ENCODE results near the gene GUCA2B. TPM values are rescaled to one million over a fixed set of nuclear protein-coding genes. Genes with fewer than 3 reads are reported as not detected.

Gene GUCA2B
- total RNA-seq (not detected), polyA plus RNA-seq (not detected)
- long read RNA-seq, donor 1, result 0 reads
- long read RNA-seq, donor 2, result 0 reads
- long read RNA-seq, donor 3, result 0 reads
- long read RNA-seq, donor 4, result 0 reads

- Histone ChIP-seq H3K27ac (ENCODE audit: low read length) (no peak within 1 kb of the TSS), H3K4me3 (ENCODE audit: low read length) (no peak within 1 kb of the TSS), H3K4me1 (ENCODE audit: control insufficient read depth, insufficient read depth, low read length) (no peaks in the 10 kb centered on the region), H3K27me3 (ENCODE audit: control insufficient read depth, insufficient read depth) (no peaks in the 10 kb centered on the region), H3K9me3 (ENCODE audit: control insufficient read depth, low read length) (no peaks in the 10 kb centered on the region)
- no peak for DNase-seq
- 82% methylated on average over 12 of the region's 12 CpGs for WGBS
- no peak for ATAC-seq
- intact Hi-C loops (cut with DNase I), result no loop called here
These were observed at the start of gene GUCA2B for GRCh38 chr1:42152907-42153600. Gene GUCA2B (plus strand): TSS chr1:42153410. CDS start chr1:42153451, 41 bp downstream.

GRCh38 chr1:42105025-42105424, 48.2 kb upstream of the GUCA2B start:
- no peaks in the 10 kb centered on the region for H3K9me3 ChIP-seq (ENCODE audit: control insufficient read depth, low read length)
- no peaks in the 10 kb centered on the region for H3K27me3 ChIP-seq (ENCODE audit: control insufficient read depth, insufficient read depth)
- intact Hi-C loops (cut with DNase I), result no loop called here
- WGBS, result 88% methylated on average over 1 of the region's 1 CpG
- H3K4me1 ChIP-seq (ENCODE audit: control insufficient read depth, insufficient read depth, low read length), result no peaks in the 10 kb centered on the region
- H3K4me3 ChIP-seq (ENCODE audit: low read length), result no peak overlapping the region
- DNase-seq, result no peak
- no peak for ATAC-seq
- H3K27ac ChIP-seq (ENCODE audit: low read length), result no peak overlapping the region

DNA sequence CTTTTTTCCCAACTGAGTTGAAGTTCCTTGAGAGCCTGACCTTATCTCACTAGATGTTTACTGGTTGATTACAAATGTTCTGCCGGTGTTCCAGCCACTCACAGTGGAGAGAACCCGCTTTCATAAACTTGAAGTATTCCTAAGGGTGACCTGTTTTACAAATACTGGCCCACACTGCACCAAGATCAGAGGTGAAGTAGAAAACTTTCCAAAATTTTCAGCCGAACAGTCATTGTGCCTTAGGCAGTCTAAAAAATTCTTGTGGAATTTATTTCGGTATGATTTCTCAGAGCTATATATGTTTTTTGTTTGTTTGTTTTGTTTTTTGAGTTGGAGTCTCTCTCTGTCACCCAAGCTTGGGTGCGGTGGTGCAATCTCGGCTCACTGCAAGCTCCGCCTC, 44.9 kb upstream of the GUCA2B start:
- ATAC-seq (no peak), DNase-seq (no peak)
- no peak overlapping the region for H3K27ac ChIP-seq (ENCODE audit: low read length)
- no peaks in the 10 kb centered on the region for H3K4me1 ChIP-seq (ENCODE audit: control insufficient read depth, insufficient read depth, low read length)
- H3K9me3 ChIP-seq (ENCODE audit: control insufficient read depth, low read length), result no peaks in the 10 kb centered on the region
- H3K27me3 ChIP-seq (ENCODE audit: control insufficient read depth, insufficient read depth), result no peaks in the 10 kb centered on the region
- H3K4me3 ChIP-seq (ENCODE audit: low read length), result no peak overlapping the region
- 82% methylated on average over 7 of the region's 7 CpGs for WGBS
- intact Hi-C loops (cut with DNase I), result no loop called here

GRCh38 chr1:42109600-42109999, 43.6 kb upstream of the GUCA2B start:
- no peaks in the 10 kb centered on the region for H3K4me1 ChIP-seq (ENCODE audit: control insufficient read depth, insufficient read depth, low read length)
- intact Hi-C loops (cut with DNase I), result no loop called here
- H3K9me3 ChIP-seq (ENCODE audit: control insufficient read depth, low read length), result no peaks in the 10 kb centered on the region
- no peak overlapping the region for H3K27ac ChIP-seq (ENCODE audit: low read length)
- WGBS, result 78% methylated on average over 3 of the region's 3 CpGs
- DNase-seq, result no peak
- no peaks in the 10 kb centered on the region for H3K27me3 ChIP-seq (ENCODE audit: control insufficient read depth, insufficient read depth)
- ATAC-seq, result no peak
- H3K4me3 ChIP-seq (ENCODE audit: low read length), result no peak overlapping the region

GRCh38 chr1:42114229-42114628, 39.0 kb upstream of the GUCA2B start:
- H3K27ac ChIP-seq (ENCODE audit: low read length), result no peak overlapping the region
- intact Hi-C loops (cut with DNase I), result no loop called here
- H3K4me1 ChIP-seq (ENCODE audit: control insufficient read depth, insufficient read depth, low read length), result no peaks in the 10 kb centered on the region
- H3K4me3 ChIP-seq (ENCODE audit: low read length), result no peak overlapping the region
- no peaks in the 10 kb centered on the region for H3K27me3 ChIP-seq (ENCODE audit: control insufficient read depth, insufficient read depth)
- no peak for ATAC-seq
- no peaks in the 10 kb centered on the region for H3K9me3 ChIP-seq (ENCODE audit: control insufficient read depth, low read length)
- no peak for DNase-seq
- WGBS, result 74% methylated on average over 5 of the region's 5 CpGs

- Histone ChIP-seq H3K4me3 (ENCODE audit: low read length) (no peak overlapping the region), H3K9me3 (ENCODE audit: control insufficient read depth, low read length) (no peaks in the 10 kb centered on the region), H3K4me1 (ENCODE audit: control insufficient read depth, insufficient read depth, low read length) (no peaks in the 10 kb centered on the region), H3K27ac (ENCODE audit: low read length) (no peak overlapping the region), H3K27me3 (ENCODE audit: control insufficient read depth, insufficient read depth) (no peaks in the 10 kb centered on the region)
- intact Hi-C loops (cut with DNase I), result no loop called here
- WGBS, result 83% methylated on average over 5 of the region's 5 CpGs
- ATAC-seq, result no peak
- no peak for DNase-seq
These were observed 36.0 kb upstream of the GUCA2B start for GRCh38 chr1:42117214-42117613.

GRCh38 chr1:42118125-42118524, 35.1 kb upstream of the GUCA2B start:
- DNase-seq (no peak), ATAC-seq (no peak)
- H3K9me3 ChIP-seq (ENCODE audit: control insufficient read depth, low read length), result no peaks in the 10 kb centered on the region
- H3K27ac ChIP-seq (ENCODE audit: low read length), result no peak overlapping the region
- intact Hi-C loops (cut with DNase I), result no loop called here
- WGBS, result 76% methylated on average over 1 of the region's 1 CpG
- H3K4me1 ChIP-seq (ENCODE audit: control insufficient read depth, insufficient read depth, low read length), result no peaks in the 10 kb centered on the region
- no peaks in the 10 kb centered on the region for H3K27me3 ChIP-seq (ENCODE audit: control insufficient read depth, insufficient read depth)
- no peak overlapping the region for H3K4me3 ChIP-seq (ENCODE audit: low read length)

DNA sequence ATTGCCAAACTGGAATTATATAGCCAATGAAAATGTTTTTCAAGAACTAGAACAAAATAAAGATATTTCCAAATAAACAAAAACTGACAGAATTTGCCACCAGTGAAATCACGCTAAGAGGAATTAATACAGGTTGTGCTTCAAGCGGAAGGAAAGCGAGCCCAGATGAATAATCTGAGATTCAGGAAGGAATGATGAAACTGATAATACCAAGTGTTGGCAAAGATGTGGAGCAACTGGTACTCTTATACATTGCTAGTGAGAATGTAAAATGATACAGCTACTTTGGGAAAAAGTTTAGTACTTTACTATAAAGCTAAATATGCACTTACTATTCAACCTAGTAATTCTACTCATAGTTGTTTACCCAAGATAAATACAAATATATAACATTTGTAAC, 30.8 kb upstream of the GUCA2B start:
- intact Hi-C loops (cut with DNase I), result no loop called here
- no peaks in the 10 kb centered on the region for H3K4me1 ChIP-seq (ENCODE audit: control insufficient read depth, insufficient read depth, low read length)
- 95% methylated on average over 3 of the region's 3 CpGs for WGBS
- H3K27ac ChIP-seq (ENCODE audit: low read length), result no peak overlapping the region
- H3K27me3 ChIP-seq (ENCODE audit: control insufficient read depth, insufficient read depth), result no peaks in the 10 kb centered on the region
- no peak for ATAC-seq
- no peak overlapping the region for H3K4me3 ChIP-seq (ENCODE audit: low read length)
- DNase-seq, result no peak
- no peaks in the 10 kb centered on the region for H3K9me3 ChIP-seq (ENCODE audit: control insufficient read depth, low read length)

DNA sequence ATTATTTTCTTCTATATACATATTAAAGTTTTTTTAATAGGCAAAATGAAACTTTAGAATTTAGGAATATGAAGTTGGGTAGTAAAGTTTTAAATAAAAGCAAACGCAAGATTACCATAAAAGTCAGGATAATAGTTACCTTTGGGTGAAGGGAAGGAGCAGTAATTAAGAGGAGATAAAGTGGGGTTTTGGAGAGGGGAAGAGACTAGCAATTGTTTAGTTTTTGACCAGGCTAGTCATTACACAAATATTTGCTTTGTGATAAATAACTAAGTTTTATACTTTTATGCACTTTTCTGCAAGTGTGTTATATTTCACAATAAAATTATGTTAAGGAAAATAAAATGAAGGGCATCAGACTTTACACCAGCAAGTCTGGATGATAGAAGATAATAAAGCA, 27.7 kb upstream of the GUCA2B start:
- 91% methylated on average over 1 of the region's 1 CpG for WGBS
- DNase-seq, result no peak
- ATAC-seq, result no peak
- Histone ChIP-seq H3K27ac (ENCODE audit: low read length) (no peak overlapping the region), H3K4me1 (ENCODE audit: control insufficient read depth, insufficient read depth, low read length) (no peaks in the 10 kb centered on the region), H3K9me3 (ENCODE audit: control insufficient read depth, low read length) (no peaks in the 10 kb centered on the region), H3K27me3 (ENCODE audit: control insufficient read depth, insufficient read depth) (no peaks in the 10 kb centered on the region), H3K4me3 (ENCODE audit: low read length) (no peak overlapping the region)
- intact Hi-C loops (cut with DNase I), result no loop called here

- Histone ChIP-seq H3K9me3 (ENCODE audit: control insufficient read depth, low read length) (no peaks in the 10 kb centered on the region), H3K4me1 (ENCODE audit: control insufficient read depth, insufficient read depth, low read length) (no peaks in the 10 kb centered on the region), H3K4me3 (ENCODE audit: low read length) (no peak overlapping the region), H3K27me3 (ENCODE audit: control insufficient read depth, insufficient read depth) (no peaks in the 10 kb centered on the region), H3K27ac (ENCODE audit: low read length) (no peak overlapping the region)
- intact Hi-C loops (cut with DNase I), result no loop called here
- 82% methylated on average over 6 of the region's 6 CpGs for WGBS
- DNase-seq, result no peak
- no peak for ATAC-seq
These were observed 25.4 kb upstream of the GUCA2B start for GRCh38 chr1:42127767-42128166.

DNA sequence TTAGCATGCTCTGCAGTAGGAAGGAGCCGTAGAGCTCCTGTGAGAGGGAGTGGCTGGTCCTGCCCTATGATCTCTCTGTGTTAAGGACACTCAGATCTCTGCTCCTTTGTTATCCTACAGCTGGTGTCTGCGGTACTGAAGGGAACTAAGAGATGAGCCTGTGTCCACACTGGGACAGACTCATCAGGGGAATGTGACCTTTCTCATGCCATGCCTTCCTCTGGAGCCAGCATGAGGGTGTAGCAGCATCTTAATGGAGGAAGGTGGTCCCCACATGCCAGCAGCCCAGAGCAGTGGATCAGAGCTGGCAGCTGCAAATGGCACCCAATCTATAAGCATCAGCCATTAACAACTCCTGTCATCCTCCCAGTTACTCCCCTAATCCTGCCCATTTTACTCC, 24.7 kb upstream of the GUCA2B start:
- Histone ChIP-seq H3K9me3 (ENCODE audit: control insufficient read depth, low read length) (no peaks in the 10 kb centered on the region), H3K4me3 (ENCODE audit: low read length) (no peak overlapping the region), H3K27ac (ENCODE audit: low read length) (no peak overlapping the region), H3K4me1 (ENCODE audit: control insufficient read depth, insufficient read depth, low read length) (no peaks in the 10 kb centered on the region), H3K27me3 (ENCODE audit: control insufficient read depth, insufficient read depth) (no peaks in the 10 kb centered on the region)
- ATAC-seq (no peak), DNase-seq (no peak)
- WGBS, result 52% methylated on average over 2 of the region's 2 CpGs
- intact Hi-C loops (cut with DNase I), result no loop called here

- Histone ChIP-seq H3K27me3 (ENCODE audit: control insufficient read depth, insufficient read depth) (no peaks in the 10 kb centered on the region), H3K9me3 (ENCODE audit: control insufficient read depth, low read length) (no peaks in the 10 kb centered on the region), H3K4me3 (ENCODE audit: low read length) (no peak overlapping the region), H3K4me1 (ENCODE audit: control insufficient read depth, insufficient read depth, low read length) (no peaks in the 10 kb centered on the region), H3K27ac (ENCODE audit: low read length) (no peak overlapping the region)
- 69% methylated on average over 3 of the region's 3 CpGs for WGBS
- no peak for DNase-seq
- no peak for ATAC-seq
- intact Hi-C loops (cut with DNase I), result no loop called here
These were observed 24.2 kb upstream of the GUCA2B start for GRCh38 chr1:42128964-42129363.
